ENCODE data around the gene GRAP2. TPM values are rescaled to one million over a fixed set of nuclear protein-coding genes. Genes with fewer than 3 reads are reported as not detected.
"Not testable (repeated sequence)": the region's sequence is repeated elsewhere in the genome, so short reads cannot be mapped to it uniquely, and the experiment has no call there.

Gene GRAP2
- total RNA-seq, 1 experiment from 2014 or later = not detected

DNA sequence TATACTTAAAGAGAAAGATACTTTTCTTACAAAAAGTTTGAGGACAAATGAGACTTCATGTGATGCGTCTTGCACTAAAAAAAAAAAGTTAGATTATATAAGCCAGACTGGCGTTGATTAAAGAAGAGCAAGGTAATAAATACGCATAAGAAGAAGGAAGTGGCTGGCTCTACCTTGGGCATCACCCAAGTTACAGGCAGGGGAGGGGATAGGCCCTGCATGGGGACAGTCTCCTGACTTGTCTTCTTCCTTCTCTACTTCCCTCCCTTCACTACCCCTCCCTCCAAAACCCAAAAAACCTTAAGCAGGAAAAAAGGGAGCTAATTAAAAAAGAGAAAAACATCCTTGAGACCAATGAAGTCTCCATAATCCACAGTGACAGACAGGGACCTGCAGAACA, 37.0 kb downstream of the GRAP2 start:
- DNase-seq (ENCODE audit: low read depth) = no peak
- in situ Hi-C loops (cut with HindIII; ENCODE audit: low pct_unique_long_range_greater_than_20kb, low sequenced_read_pairs) = no loop called here

DNA sequence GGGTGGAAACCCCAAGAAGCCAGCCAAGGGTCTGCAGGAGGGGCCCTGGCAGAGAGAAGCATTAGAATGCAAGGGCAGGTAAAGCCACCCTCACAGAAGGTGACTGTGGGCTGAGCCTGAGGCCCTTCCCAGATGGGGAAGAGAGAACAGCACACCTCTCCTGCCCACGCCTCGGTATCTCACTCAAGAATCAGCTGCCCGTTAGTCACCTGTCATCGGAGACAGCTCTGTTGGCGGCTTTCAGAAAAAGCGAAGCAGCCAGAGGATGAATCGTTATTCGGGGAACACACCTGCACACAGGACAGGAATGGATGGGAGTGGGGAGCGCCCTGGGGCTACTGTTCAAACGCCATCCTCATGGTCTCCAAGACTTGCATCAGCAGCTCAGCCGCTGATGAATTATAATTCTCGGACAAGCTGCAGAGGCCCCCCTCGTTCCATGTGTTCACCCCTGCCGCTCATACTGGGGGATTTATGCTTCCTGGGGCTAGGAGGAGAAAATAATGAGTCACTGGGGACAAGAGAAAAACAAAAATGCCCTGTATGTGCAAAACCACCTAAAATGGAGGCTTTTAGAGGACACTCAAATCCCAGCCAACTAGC, 37.7 kb downstream of the GRAP2 start:
- in situ Hi-C loops (cut with HindIII; ENCODE audit: low pct_unique_long_range_greater_than_20kb, low sequenced_read_pairs) = no loop called here
- DNase-seq (ENCODE audit: low read depth) = no peak

DNA sequence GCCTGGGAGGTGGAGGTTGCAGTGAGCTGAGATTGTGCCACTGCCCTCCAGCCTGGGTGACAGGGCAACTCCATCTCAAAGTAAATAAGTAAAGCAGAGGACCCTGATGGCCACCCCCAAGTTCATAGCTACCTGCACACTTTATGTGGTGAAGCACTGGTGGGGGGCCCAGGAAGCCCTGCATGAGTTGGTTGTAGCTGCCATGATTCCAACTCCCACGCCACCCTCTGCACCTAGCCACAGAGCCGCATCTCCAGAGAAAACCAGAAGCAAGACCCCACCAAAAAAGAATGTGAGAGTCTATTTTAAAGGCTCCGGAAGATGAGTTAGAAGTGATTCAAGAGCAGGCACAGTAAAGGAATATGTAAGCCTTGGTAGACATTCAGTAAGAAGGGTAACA, 38.9 kb downstream of the GRAP2 start:
- DNase-seq (ENCODE audit: low read depth) = no peak
- in situ Hi-C loops (cut with HindIII; ENCODE audit: low pct_unique_long_range_greater_than_20kb, low sequenced_read_pairs) = no loop called here

DNA sequence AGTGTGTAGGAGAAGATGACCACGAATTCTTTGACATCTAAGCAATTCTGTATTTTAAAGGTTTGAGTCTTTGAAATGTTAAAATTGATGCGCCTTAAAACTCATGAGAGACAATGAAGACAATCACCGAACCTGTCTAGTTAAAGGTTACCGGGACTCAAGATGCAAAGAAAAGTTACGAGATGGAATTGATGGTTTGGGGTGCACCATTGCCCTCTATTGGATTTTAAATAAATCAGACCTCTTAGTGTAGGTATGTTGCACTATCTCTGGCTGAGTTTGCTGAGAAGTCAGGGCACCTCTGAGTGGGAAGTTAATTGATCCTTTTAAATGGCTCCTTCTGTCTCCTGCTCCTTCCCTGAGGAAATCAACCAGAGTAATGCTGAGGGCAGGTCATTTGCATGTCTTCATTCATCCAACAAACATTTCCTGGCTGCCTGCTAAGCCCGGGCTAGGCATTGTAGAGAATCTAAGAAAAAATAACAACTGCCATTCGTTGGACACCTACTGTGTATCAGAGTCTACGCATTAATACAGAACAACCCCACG, 39.9 kb downstream of the GRAP2 start:
- no peak for DNase-seq (ENCODE audit: low read depth)
- in situ Hi-C loops (cut with HindIII; ENCODE audit: low pct_unique_long_range_greater_than_20kb, low sequenced_read_pairs) = no loop called here

GRCh38 chr22:39941601-39942000, 40.7 kb downstream of the GRAP2 start:
- in situ Hi-C loops (cut with HindIII; ENCODE audit: low pct_unique_long_range_greater_than_20kb, low sequenced_read_pairs) = no loop called here
- DNase-seq (ENCODE audit: low read depth) = no peak

GRCh38 chr22:39942439-39943230, 41.8 kb downstream of the GRAP2 start:
- in situ Hi-C loops (cut with HindIII; ENCODE audit: low pct_unique_long_range_greater_than_20kb, low sequenced_read_pairs) = no loop called here
- no peak for DNase-seq (ENCODE audit: low read depth)

- in situ Hi-C loops (cut with HindIII; ENCODE audit: low pct_unique_long_range_greater_than_20kb, low sequenced_read_pairs) = no loop called here
- no peak for DNase-seq (ENCODE audit: low read depth)
Observed at GRCh38 chr22:39943337-39943736, 42.5 kb downstream of the GRAP2 start.

- DNase-seq (ENCODE audit: low read depth) = no peak
- in situ Hi-C loops (cut with HindIII; ENCODE audit: low pct_unique_long_range_greater_than_20kb, low sequenced_read_pairs) = no loop called here
Observed at GRCh38 chr22:39943953-39944872, 43.3 kb downstream of the GRAP2 start.

- in situ Hi-C loops (cut with HindIII; ENCODE audit: low pct_unique_long_range_greater_than_20kb, low sequenced_read_pairs) = no loop called here
- DNase-seq (ENCODE audit: low read depth) = no peak
Observed at GRCh38 chr22:39946126-39946502, 45.2 kb downstream of the GRAP2 start.

GRCh38 chr22:39946503-39947219, 45.8 kb downstream of the GRAP2 start:
- in situ Hi-C loops (cut with HindIII; ENCODE audit: low pct_unique_long_range_greater_than_20kb, low sequenced_read_pairs) = no loop called here

DNA sequence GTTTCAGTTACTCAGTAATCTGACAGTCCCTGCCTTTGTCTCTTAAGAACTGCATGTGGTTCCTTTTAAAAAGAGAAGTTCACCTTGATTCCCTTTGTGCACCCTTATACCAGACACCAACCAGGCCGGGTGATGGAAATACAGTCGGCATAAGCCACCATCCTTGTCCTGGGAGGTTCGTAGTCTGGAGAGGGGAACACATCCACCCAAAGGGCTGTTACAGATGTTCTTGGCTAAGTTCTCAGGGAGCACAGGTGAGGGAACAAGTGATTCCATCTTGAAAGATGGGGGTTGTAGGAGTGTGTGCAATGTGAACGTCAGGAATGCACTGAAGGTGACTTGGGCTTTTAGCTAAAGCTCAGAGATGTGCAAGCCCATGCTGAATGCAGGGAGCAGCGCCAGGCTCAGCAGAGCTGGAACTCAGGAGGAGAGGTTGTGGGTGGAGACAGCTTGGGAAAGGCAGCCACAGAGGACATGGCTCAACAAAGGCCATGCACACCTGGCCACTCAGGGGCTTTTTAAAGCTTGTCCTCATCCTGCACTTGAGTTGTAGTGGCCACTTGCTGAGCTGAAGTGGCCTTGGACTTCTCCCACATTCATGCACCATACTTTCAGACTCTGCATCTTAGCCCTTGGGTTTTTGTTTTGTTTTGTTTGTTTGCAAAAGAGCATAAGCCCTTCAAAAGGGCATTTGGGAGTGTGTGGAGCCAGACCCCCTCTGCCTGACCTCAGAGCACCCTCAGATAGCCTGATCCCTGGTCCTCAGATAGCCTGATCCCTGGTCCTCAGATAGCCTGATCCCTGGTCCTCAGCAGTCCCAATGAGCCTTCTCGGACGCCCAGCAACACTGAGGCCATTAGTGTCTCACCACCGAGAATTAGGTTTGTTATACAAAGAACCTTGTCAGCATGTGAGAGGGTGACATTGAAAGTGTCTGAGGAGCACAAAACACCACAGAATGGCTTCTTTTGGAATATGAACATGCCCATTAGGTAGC, 46.6 kb downstream of the GRAP2 start:
- no peak for DNase-seq (ENCODE audit: low read depth)
- in situ Hi-C loops (cut with HindIII; ENCODE audit: low pct_unique_long_range_greater_than_20kb, low sequenced_read_pairs) = no loop called here

More at GRCh38 chr22:39946503-39947219, 45.8 kb downstream of the GRAP2 start:
- no peak for DNase-seq (ENCODE audit: low read depth)

- in situ Hi-C loops (cut with HindIII; ENCODE audit: low pct_unique_long_range_greater_than_20kb, low sequenced_read_pairs) = no loop called here
- no peak for DNase-seq (ENCODE audit: low read depth)
Observed at GRCh38 chr22:39949964-39950737, 49.3 kb downstream of the GRAP2 start.

DNA sequence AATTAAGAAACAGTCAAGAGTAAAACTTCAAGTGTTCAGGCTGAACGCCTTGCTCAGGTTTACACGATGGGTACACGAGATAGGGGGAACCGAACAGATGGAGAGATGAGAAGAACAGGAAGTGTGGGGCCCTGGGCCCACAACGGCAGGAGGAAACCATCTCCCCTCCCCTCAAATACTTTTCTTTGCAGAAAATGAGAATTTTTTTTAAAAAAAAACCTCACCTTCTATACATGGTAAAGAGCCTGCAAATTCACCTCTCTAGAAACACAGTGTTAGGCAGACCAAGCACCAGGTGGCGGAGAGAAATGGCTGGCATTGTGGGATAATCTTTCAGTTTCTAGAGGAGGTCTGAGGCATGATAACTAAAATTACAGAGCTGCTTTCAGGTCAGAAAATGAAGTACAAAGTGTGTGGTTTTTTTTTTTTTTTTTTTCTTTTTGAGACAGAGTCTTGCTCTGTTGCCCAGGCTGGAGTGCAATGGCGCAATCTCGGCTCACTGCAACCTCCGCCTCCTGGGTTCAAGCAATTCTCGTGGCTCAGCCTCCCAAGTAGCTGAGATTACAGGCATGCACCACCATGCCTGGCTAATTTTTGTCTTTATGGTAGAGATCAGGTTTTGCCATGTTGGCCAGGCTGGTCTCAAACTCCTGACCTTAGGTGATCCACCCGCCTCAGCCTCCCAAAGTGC, 50.9 kb downstream of the GRAP2 start:
- in situ Hi-C loops (cut with HindIII; ENCODE audit: low pct_unique_long_range_greater_than_20kb, low sequenced_read_pairs); DNase-seq (ENCODE audit: low read depth): not testable (repeated sequence)

GRCh38 chr22:39952347-39952746, 51.5 kb downstream of the GRAP2 start:
- DNase-seq (ENCODE audit: low read depth) = no peak

DNA sequence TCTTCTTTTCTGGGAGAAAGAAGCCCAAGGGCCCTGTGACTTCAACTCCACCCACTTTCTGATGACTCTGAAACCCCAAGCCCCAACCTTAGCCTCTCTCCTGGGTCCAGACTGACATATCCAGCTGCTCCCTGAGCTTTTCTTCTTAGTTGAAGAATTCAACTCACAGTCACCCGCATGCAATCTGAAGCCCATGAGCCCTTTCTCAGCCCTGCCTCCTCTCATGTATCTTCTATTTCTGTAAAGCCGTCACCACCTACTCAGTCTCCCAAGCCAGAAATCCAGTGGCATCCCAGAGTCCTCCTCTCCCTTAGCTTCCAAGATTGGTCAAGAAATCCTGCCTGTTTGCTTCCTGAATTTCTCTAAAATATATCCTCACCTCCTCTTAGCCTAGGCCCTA, 52.2 kb downstream of the GRAP2 start:
- in situ Hi-C loops (cut with HindIII; ENCODE audit: low pct_unique_long_range_greater_than_20kb, low sequenced_read_pairs) = no loop called here

More at GRCh38 chr22:39952347-39952746, 51.5 kb downstream of the GRAP2 start:
- in situ Hi-C loops (cut with HindIII; ENCODE audit: low pct_unique_long_range_greater_than_20kb, low sequenced_read_pairs) = no loop called here

GRCh38 chr22:39954584-39955055, 53.7 kb downstream of the GRAP2 start:
- in situ Hi-C loops (cut with HindIII; ENCODE audit: low pct_unique_long_range_greater_than_20kb, low sequenced_read_pairs) = no loop called here
- DNase-seq (ENCODE audit: low read depth) = no peak

More for the DNA sequence above, 52.2 kb downstream of the GRAP2 start:
- DNase-seq (ENCODE audit: low read depth) = no peak
